B cell (primary cell): ENCODE results near the gene MYO9B. TPM values are rescaled to one million over a fixed set of nuclear protein-coding genes. Genes with fewer than 3 reads are reported as not detected.

Experiments
- ATAC-seq: fragments of 200-7000 bp; cut with Tn5 transposase; one replicate; pipeline ENCODE4 v1.10.0; 2021; ENCODE audit warnings: low read depth, mild to moderate bottlenecking, moderate number of reproducible peaks, moderate library complexity
- CTCF ChIA-PET: fragments of 350-600 bp; sonication (Branson Sonifier 250); formaldehyde crosslinking; loops from one replicate; lab custom pipeline; 2021; ENCODE audit warnings: antibody characterized with exemption, inconsistent platforms; lab: Charles Lee
- POLR2A ChIA-PET: fragments of 350-600 bp; sonication (Branson Sonifier 250); formaldehyde crosslinking; loops from one replicate; lab custom pipeline; 2021; ENCODE audit warnings: antibody characterized with exemption; lab: Charles Lee
- DNase-seq: peaks from one replicate; pipeline ENCODE4 v3.0.0; 2013
- H2AFZ ChIP-seq: 2 replicates; pipeline ENCODE4 v1.6.1; 2012; ENCODE audit warnings: mild to moderate bottlenecking, low read depth, low read length; ENCODE audit not compliant: insufficient read depth, poor library complexity, severe bottlenecking
- H3K27ac ChIP-seq, 2 donors: 1 replicate in 1 of 2; 2 replicates in 1 of 2; pipeline ENCODE4 v1.5.1; 2012 to 2013; ENCODE audit warnings: low read length in 2 of 2, mild to moderate bottlenecking in 2 of 2, moderate library complexity in 1 of 2
- H3K27me3 ChIP-seq, 4 experiments: fragments of 200-600 bp in 1 of 4; sonication (generic) in 1 of 4; replicated peaks in 1 of 4; 1 replicate in 2 of 4; 2 replicates in 2 of 4; pipeline versions ENCODE4 v1.6.1 to v1.7.0; 2013 to 2016; ENCODE audit warnings: low read length in 3 of 4, mild to moderate bottlenecking in 2 of 4, mixed read lengths in 1 of 4, moderate library complexity in 1 of 4; ENCODE audit not compliant: insufficient read depth in 4 of 4, control insufficient read depth in 3 of 4; ENCODE audit errors: control extremely low read depth in 1 of 4
- H3K36me3 ChIP-seq, 2 experiments: replicated peaks in 1 of 2; 1 replicate in 1 of 2; 2 replicates in 1 of 2; pipeline versions ENCODE4 v1.6.1 to v1.7.1; 2013; ENCODE audit warnings: low read length in 1 of 2; ENCODE audit not compliant: insufficient read depth in 2 of 2, control insufficient read depth in 1 of 2; ENCODE audit errors: control extremely low read depth in 1 of 2, extremely low read depth in 1 of 2
- H3K4me1 ChIP-seq, 2 donors: fragments of 200-600 bp in 1 of 2; sonication (generic) in 1 of 2; 1 replicate in 1 of 2; 2 replicates in 1 of 2; pipeline versions ENCODE4 v1.5.1 to v1.6.1; 2013 to 2017; ENCODE audit warnings: low read length in 2 of 2; ENCODE audit not compliant: control insufficient read depth in 2 of 2, insufficient read depth in 2 of 2
- H3K4me2 ChIP-seq: replicated peaks from 2 replicates; pipeline ENCODE3; 2012; ENCODE audit warnings: mild to moderate bottlenecking, low read depth, low read length; ENCODE audit not compliant: poor library complexity, severe bottlenecking
- H3K4me3 ChIP-seq, 5 experiments: fragments of 200-600 bp in 1 of 5; sonication (generic) in 1 of 5; 1 replicate in 3 of 5; 2 replicates in 2 of 5; pipeline versions ENCODE4 v1.5.1 to v1.7.0; 2011 to 2016; ENCODE audit warnings: low read length in 4 of 5, mild to moderate bottlenecking in 4 of 5, low read depth in 2 of 5, control low read depth in 1 of 5, moderate library complexity in 1 of 5; ENCODE audit not compliant: insufficient read depth in 1 of 5; ENCODE audit errors: control extremely low read depth in 1 of 5, extremely low read depth in 1 of 5
- H3K79me2 ChIP-seq: fragments of 200-600 bp; sonication (generic); one replicate; pipeline ENCODE4 v1.6.0; 2016; ENCODE audit warnings: low read length; ENCODE audit not compliant: control insufficient read depth, insufficient read depth
- H3K9ac ChIP-seq: fragments of 200-600 bp; sonication (generic); 2 replicates; pipeline ENCODE4 v1.6.1; 2017; ENCODE audit warnings: mild to moderate bottlenecking, low read length, moderate library complexity
- H3K9me3 ChIP-seq, 3 donors: one replicate each; pipeline versions ENCODE4 v1.6.1 to v1.7.1; 2013; ENCODE audit warnings: low read length in 2 of 3; ENCODE audit not compliant: control insufficient read depth in 2 of 3, insufficient read depth in 1 of 3; ENCODE audit errors: control extremely low read depth in 1 of 3
- H4K20me1 ChIP-seq: 2 replicates; pipeline ENCODE4 v1.6.0; 2012; ENCODE audit warnings: mild to moderate bottlenecking, low read length; ENCODE audit not compliant: insufficient read depth, control insufficient read depth, poor library complexity, severe bottlenecking
- H3K27ac Mint-ChIP-seq: one replicate; pipeline ENCODE4 v1.8.0; 2021; ENCODE audit warnings: mixed read lengths
- H3K27me3 Mint-ChIP-seq: one replicate; pipeline ENCODE4 v1.8.0; 2021; ENCODE audit warnings: mixed read lengths
- H3K4me1 Mint-ChIP-seq: one replicate; pipeline ENCODE4 v1.8.0; 2021; ENCODE audit warnings: mixed read lengths
- H3K4me3 Mint-ChIP-seq: one replicate; pipeline ENCODE4 v1.8.0; 2021; ENCODE audit warnings: mixed read lengths
- H3K9me3 Mint-ChIP-seq: one replicate; pipeline ENCODE4 v1.8.0; 2022; ENCODE audit warnings: mixed read lengths; ENCODE audit not compliant: insufficient read depth
- EZH2 ChIP-seq: IDR thresholded peaks from 2 replicates; pipeline ENCODE4 v1.6.1; 2012; ENCODE audit warnings: borderline replicate concordance, low read depth, mild to moderate bottlenecking, moderate library complexity, low read length; ENCODE audit not compliant: insufficient read depth, poor library complexity, severe bottlenecking
- WGBS: methylation state at CpG from one replicate; pipeline ENCODE4 v1.1.5; 2013; ENCODE audit warnings: missing lambda C conversion rate; ENCODE audit not compliant: insufficient coverage; 5-methylcytosine and 5-hydroxymethylcytosine counted together
- intact Hi-C: fragments of 100-400 bp; cut with micrococcal nuclease; formaldehyde crosslinking; loops from one replicate; pipeline ENCODE4 v1.10.0; 2022
- polyA plus RNA-seq: library from polyadenylated mRNA; depleted of rRNA; stranded (reverse); fragments of >200 nt; gene quantifications from 2 replicates; pipeline ENCODE4 v1.2.3, GENCODE V29; 2012
- total RNA-seq, 2 donors: library from RNA; stranded (reverse); fragments of 120-200 nt in 1 of 2; gene quantifications; 1 replicate in 1 of 2; 2 replicates in 1 of 2; pipeline versions ENCODE4 v1.2.3 to v1.2.4, GENCODE V29; 2013 to 2022
- TF ChIP-seq, protein P1 (sequence below): fragments of 200-600 bp; IDR thresholded peaks from one replicate; pipeline ENCODE4 v1.8.0; 2022; ENCODE audit warnings: antibody characterized with exemption, mild to moderate bottlenecking

MYO9B gene
- total and polyA plus RNA-seq, 2 donors (not counting 1 experiment from before 2014, with no cell fraction given), result 256 to 273 TPM

DNA sequence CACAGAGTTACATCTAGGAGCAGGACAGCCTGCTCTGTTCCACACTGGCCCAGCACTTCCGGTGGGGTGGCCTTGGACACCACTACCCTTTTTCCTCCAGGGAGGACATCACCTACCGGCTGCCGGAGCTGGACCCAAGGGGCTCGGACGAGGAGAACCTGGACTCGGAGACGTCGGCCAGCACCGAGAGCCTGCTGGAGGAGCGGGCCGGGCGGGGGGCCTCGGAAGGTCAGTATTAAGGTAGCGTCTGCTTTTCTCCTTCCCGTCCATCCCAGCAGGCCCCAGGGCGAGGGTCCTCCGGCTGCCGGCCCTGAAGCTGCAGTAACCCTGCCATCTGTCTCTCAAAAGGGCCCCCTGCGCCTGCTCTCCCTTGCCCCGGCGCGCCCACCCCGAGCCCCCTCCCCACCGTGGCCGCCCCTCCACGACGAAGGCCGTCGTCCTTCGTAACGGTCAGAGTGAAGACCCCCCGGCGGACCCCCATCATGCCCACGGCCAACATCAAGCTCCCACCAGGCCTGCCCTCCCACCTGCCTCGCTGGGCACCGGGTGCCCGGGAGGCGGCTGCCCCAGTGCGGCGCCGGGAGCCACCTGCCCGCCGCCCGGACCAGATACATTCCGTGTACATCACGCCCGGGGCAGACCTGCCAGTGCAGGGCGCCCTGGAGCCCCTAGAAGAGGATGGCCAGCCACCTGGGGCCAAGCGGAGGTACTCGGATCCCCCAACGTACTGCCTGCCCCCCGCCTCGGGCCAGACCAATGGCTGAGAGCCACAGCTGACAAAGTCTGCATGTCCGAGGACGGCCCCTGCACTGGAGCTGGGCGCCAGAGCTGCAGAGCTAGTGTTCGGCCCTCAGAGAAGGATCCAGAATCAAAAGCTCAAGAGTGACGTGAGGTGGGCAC is 136.2 kb downstream of the MYO9B start:
- H2AFZ ChIP-seq, result no peak overlapping the region
- H3K36me3 ChIP-seq, result peaks cover 0 to 52% of the 10 kb centered on the region in 2 experiments
- no peak overlapping the region for H3K4me3 Mint-ChIP-seq
- intact Hi-C loops, result no loop called here
- no peaks in the 10 kb centered on the region for H3K79me2 ChIP-seq
- DNase-seq (no peak), ATAC-seq (no peak)
- POLR2A ChIA-PET, result interaction anchor here (1.3 kb wide), 1 partner anchor 14 kb away, joined by 4 read pairs; the partner anchor contains the start of gene OCEL1
- H3K9me3 Mint-ChIP-seq, result no peaks in the 10 kb centered on the region
- no peak overlapping the region for H3K4me2 ChIP-seq
- no peak overlapping the region for H3K9ac ChIP-seq
- WGBS, result 98% methylated on average over 55 of the region's 58 CpGs
- no peaks in the 10 kb centered on the region for H3K27me3 Mint-ChIP-seq
- peaks cover 0 to 6% (median 0%) of the 10 kb centered on the region in 3 donors for H3K9me3 ChIP-seq
- H3K27ac ChIP-seq, result no peak overlapping the region
- H3K27me3 ChIP-seq, result no peaks in the 10 kb centered on the region
- H3K4me3 ChIP-seq, result no peak overlapping the region
- TF ChIP-seq EZH2, result no peak
- TF ChIP-seq, protein P1, sequence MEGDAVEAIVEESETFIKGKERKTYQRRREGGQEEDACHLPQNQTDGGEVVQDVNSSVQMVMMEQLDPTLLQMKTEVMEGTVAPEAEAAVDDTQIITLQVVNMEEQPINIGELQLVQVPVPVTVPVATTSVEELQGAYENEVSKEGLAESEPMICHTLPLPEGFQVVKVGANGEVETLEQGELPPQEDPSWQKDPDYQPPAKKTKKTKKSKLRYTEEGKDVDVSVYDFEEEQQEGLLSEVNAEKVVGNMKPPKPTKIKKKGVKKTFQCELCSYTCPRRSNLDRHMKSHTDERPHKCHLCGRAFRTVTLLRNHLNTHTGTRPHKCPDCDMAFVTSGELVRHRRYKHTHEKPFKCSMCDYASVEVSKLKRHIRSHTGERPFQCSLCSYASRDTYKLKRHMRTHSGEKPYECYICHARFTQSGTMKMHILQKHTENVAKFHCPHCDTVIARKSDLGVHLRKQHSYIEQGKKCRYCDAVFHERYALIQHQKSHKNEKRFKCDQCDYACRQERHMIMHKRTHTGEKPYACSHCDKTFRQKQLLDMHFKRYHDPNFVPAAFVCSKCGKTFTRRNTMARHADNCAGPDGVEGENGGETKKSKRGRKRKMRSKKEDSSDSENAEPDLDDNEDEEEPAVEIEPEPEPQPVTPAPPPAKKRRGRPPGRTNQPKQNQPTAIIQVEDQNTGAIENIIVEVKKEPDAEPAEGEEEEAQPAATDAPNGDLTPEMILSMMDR, result no peak
- peak overlapping the region; percentile 20 for H3K27ac Mint-ChIP-seq
- no peaks in the 10 kb centered on the region for H4K20me1 ChIP-seq
- CTCF ChIA-PET, result interaction anchor here (1.0 kb wide), 1 partner anchor 24 kb away, joined by 3 read pairs; no protein-coding TSS in a partner anchor
- H3K4me1 ChIP-seq, result peaks cover 10 to 30% of the 10 kb centered on the region in 2 donors
- H3K4me1 Mint-ChIP-seq, result peaks cover 26% of the 10 kb centered on the region

DNA sequence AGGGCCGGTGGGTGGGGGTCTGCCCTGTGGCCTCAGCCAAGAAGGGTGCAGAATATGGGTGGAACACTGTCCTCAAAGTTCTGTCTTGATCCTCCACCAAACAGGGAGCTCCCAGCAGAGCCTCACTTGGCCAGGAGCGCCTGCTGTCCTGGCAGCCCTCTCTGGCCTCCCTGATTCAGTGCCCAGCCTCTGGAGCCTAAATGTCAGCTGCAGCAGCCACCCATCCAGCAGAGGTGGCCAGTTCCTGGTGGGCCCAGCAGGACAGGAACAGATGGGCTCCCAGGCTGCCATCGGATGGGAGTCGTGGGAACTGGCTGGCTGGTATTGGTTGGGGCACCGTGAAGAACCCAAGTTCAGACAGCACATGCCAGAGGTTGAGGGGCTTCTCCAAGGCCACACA is 137.8 kb downstream of the MYO9B start:
- ChIA-PET CTCF (no interaction called here), POLR2A (interaction anchor here (0.7 kb wide), 2 partner anchors 54 to 103 kb away, joined by 3 to 5 read pairs; no protein-coding TSS in a partner anchor)
- Histone ChIP-seq H4K20me1 (no peaks in the 10 kb centered on the region), H3K27ac (no peak overlapping the region), H3K4me1 (peaks cover 10 to 30% of the 10 kb centered on the region in 2 donors), H3K36me3 (peaks cover 0 to 55% of the 10 kb centered on the region in 2 experiments), H3K79me2 (no peaks in the 10 kb centered on the region), H3K9me3 (peaks cover 0 to 6% (median 0%) of the 10 kb centered on the region in 3 donors), H3K4me3 (no peak overlapping the region), H3K27me3 (no peaks in the 10 kb centered on the region), H2AFZ (no peak overlapping the region), H3K9ac (no peak overlapping the region), H3K4me2 (no peak overlapping the region)
- no peak overlapping the region for H3K4me3 Mint-ChIP-seq
- H3K4me1 Mint-ChIP-seq, result peaks cover 26% of the 10 kb centered on the region
- 97% methylated on average over 4 of the region's 5 CpGs for WGBS
- intact Hi-C loops, result no loop called here
- ATAC-seq, result no peak
- H3K27me3 Mint-ChIP-seq, result no peaks in the 10 kb centered on the region
- no peaks in the 10 kb centered on the region for H3K9me3 Mint-ChIP-seq
- DNase-seq, result peak; percentile 14
- peak overlapping the region; percentile 37 for H3K27ac Mint-ChIP-seq
- TF ChIP-seq, protein P1, result no peak
- no peak for TF ChIP-seq EZH2
